HG03354 (cell line): Measurements from ENCODE around the gene STAMBPL1.

ENCODE experiments used
- ATAC-seq: cut with Tn5 transposase; IDR thresholded peaks from one replicate; pipeline ENCODE4 v1.9.1; 2021; ENCODE audit warnings: mild to moderate bottlenecking; ENCODE audit not compliant: unreplicated experiment, poor library complexity, severe bottlenecking

Gene STAMBPL1

DNA sequence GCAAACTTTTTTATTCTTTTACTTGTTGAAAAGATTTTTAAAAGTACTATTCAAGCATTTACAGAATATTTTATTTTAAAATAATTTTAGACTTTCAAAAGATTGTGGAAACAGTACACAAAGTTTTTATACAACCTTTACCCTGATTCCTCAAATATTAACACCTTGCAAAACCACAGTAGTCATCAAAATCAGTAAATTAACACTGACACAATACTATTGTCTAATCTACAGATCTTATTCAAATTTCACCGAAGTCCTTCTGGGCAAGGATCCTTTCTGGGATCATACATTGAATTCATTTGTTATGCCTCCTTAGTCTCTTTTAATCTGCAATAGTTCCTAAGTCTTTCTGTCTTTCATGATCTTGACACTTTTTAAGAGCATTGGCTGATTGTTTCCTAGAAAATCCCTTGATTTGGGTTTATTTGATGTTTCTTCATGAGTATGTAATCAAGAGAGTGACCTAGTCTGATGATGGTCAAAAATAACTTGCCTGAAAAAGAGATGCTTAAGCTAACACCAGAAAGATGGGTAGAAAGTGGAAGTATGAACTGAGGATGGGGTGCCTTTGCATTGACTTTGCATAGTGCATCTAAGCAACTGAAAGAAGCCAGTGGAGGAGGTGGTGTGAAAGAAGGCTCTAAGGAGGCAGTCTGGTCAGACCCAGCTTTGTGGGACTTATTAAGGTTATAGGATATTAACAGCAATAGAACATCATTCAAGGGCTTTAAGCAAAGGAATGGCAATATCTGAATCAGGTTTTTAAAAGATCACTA, 9.7 kb downstream of the STAMBPL1 start:
- ATAC-seq: peak; percentile 74

DNA sequence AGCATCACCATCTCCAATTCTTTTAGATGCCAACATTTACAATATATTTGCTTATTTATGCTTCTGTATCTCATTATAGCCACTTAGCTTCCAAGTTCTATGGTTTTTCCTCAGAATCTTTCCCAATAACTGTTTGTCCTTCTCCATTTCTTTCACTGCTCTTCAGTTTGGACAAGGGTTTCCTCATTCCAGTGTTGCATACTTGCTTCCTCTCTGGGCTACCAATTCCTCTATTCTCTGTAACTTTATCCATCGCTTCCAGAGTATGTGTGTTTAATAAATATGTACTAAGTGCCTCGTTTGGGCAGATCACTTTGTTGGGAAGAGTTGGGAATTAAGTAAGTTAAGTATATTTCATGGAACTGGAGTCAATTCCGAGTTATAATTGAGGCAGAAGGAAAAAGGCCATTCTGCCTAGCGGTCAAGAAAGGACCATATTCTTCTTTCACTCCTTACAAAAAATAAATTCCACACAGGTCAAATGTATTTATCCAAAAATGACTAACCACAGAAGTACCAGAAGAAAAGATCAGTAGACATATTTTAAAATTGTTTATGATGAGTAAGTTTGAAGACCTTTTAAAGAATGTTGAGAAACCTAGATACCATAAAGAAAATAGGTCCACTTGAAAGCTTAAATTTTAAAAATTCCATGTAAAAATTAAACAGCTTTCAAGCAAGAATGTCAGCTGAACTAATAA, 10.8 kb downstream of the STAMBPL1 start:
- no peak for ATAC-seq

DNA sequence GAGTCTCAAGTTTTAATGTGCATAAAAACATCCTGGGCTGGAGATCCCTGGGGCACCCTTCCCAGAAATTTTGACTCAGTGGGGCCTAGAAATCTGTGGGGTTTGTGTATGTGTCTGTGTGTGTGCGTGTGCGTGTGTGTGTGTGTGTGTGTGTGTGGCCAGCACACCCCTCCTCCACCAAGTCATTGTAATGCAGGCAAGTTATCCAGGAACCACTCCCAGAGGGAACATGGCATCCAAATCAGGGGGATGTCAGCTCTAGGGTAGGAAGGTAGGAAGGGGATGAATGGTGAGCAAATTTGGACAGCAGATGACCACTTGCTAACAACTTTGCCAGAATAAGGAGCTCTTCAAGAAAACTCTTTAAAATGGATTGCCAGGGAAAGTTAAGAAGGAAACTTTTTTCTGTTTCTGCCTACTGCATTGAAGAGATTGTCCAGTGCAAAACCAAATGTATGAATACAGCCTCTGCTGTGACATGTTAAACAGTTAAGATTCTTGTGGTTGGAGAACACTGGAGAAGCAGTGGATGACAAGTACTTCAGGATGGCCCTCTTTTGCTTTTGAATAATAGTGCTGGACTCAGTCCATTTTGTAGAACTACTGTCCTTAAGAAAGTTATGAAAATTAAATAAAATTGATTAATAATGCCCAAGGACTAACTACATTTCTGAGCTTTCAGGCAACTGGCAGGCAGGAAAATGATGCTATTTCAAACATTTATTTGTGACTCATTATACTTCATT, 12.3 kb downstream of the STAMBPL1 start:
- no peak for ATAC-seq

DNA sequence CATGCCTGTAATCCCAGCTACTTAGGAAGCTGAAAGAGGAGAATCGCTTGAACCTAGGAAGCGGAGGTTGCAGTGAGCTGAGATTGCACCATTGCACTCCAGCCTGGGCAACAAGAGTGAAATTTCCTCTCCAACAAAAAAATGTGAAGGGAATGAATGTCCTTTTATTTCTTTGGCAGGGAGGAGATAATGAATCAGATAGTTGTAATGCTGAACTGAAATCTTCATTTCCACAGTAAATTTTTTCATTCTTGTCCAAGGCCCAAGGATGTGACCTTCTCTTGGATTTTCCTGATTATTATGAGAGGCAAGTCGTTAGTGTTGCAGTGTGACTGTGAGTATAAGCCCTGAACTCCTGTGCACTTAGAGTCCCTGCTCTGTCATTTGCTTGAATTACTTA, 13.6 kb downstream of the STAMBPL1 start:
- no peak for ATAC-seq

DNA sequence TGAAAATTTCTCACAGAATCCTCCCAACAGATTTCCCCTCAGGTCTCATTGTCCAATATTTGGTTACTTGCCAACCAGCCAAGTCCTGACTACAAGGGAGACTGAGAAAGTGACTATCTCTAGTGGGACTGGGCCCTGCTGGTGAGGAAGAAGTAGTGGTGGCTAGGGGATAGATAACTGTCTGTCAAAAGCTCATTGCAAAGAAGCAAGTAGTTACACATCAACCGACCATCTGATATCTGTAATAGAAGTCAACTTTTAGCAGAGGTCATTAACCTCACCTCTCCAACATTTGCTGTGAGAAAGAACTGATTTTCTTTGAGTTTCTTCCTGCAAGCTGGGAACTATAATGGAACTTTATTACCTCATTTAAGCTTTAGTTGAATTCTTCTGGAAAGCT, 15.2 kb downstream of the STAMBPL1 start:
- ATAC-seq: peak; percentile 68

DNA sequence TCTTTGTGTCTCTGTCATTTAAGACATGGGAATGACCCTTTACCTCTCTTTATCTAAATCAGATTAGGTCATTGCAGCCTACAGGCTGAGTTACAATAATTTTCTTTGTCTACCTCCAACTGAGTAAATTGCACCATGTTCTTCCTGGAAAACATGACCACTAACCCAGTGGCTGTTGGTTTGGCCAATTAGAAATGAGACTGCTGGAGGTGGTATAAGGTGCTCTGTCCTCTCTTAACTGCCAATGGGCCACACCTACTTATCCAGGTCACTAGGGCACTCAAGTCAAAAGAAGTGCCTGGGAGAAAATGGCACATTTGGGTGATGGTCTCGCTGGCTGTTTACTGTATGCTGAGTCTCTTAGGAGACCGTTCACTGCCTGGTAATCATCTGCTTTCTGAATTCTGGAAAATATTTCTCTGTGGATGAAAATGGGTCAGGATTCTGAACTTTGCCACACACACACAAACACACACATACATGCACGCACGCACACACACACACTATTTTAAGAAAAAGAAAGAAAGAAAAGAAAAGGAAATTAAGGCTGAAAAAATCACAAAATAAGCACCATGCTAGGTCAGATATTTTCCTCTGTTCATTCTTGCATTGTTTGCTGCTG, 16.4 kb downstream of the STAMBPL1 start:
- ATAC-seq: no peak

DNA sequence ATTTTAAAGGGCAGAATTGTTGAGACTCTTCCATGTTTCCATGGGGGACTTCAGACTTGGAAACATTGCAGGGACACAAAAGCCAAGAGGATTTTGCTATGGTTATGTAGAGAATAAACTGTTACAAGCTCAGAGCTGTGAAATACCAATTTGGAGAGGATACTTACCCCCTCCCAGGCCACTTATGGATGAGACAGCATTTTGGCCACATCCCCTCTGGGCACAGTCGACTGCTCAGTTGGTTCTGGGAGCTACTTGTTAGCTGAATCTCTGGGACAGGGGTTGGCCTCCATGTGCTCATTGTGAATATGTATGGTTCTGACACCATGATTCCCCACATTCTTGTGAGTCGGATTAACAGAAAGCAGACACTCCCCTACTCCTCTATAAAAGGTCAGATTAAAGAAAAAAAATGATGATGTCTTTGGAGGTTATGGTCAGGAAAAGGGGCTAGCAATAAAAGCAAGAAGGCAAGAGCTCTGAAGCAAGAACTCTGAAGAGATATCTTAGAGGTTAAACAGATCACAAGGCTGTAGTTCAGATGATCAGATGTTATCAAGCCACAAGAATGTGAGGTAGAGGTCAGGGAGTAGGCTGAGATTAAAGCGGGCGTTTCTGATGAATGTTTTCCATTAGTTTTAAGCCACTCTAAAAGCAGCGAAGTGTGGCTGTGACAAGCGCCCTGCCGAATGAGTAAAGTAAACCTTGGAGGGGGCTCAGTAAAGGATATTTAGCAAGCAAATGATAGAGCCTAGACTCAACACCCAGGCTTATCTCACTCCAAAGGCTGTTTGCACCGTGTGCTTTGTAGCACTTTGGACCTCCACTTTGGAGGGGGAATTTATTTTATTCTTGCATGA, 17.2 kb downstream of the STAMBPL1 start:
- no peak for ATAC-seq

DNA sequence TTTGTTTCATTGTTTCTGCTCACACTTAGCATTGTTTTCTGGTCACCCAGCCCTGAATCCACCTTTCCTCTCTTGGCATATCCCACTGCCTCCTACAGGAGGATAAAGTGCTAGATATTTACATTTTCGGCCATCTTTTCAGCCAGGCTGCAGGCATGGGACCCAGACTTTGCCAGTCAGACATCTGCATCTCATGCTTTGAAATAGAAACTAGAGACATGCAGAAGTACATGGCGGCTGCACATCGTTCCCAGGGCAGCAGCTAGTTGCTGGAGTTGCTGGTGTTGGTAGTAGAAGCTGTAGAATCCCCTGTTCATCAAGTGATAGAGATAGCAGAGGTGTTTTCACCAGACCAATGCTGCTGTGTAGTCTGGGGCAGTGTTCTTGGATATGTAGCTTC, 18.7 kb downstream of the STAMBPL1 start:
- no peak for ATAC-seq

DNA sequence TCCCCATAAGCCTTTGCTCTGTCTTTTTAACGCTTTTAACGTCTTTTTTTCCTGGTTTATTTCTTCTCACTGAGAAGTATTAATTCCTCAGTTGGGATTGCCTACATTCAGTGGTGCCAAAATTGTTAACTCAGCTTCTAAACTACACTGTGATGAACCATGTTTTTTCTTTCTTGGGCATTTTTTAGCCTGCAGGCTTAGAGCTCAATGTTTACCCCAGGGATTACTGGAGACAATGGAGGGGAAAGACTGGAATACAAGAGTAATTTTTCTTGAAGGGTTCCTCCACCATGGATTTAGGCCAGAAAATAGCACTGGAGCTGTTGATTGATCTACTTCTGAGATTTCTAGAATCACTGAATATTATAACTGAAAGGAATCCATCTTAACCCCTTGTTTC, 19.8 kb downstream of the STAMBPL1 start:
- ATAC-seq: no peak

DNA sequence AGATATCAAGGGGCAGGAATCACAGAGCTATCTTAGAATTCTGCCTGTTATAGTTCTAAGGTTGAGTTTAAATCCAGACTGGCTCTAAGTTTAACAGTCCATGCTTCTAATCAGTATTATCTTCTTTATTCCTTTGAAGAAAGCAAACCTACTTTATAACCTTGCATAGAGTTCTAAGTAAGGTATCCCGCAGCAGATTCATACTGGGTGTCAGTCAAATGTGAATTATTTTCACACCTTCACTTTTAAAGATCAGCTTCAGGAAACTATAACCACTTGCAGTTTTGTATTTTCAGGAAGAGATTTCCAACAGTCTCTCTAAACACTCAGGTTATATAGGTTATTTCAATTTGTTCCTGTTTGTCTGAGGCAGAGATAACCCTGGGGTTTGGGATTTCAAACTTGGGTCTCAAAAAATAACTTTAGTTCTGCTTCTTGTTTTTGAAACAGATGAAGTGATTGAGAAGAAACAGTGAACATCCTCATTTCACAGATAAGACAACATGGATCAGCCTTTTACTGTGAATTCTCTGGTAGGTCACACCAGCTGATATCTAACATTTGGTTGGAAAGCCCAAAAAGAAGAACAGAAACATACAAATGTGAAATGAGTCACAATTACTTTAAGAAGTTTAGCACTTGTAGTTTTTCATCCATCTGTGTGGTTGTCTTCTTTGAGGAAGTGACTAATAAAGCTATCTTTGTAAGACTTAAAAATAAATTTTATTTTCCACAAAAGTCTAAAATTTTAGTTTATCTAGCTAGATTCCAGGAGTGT, 21.4 kb downstream of the STAMBPL1 start:
- peak; percentile 88 for ATAC-seq

DNA sequence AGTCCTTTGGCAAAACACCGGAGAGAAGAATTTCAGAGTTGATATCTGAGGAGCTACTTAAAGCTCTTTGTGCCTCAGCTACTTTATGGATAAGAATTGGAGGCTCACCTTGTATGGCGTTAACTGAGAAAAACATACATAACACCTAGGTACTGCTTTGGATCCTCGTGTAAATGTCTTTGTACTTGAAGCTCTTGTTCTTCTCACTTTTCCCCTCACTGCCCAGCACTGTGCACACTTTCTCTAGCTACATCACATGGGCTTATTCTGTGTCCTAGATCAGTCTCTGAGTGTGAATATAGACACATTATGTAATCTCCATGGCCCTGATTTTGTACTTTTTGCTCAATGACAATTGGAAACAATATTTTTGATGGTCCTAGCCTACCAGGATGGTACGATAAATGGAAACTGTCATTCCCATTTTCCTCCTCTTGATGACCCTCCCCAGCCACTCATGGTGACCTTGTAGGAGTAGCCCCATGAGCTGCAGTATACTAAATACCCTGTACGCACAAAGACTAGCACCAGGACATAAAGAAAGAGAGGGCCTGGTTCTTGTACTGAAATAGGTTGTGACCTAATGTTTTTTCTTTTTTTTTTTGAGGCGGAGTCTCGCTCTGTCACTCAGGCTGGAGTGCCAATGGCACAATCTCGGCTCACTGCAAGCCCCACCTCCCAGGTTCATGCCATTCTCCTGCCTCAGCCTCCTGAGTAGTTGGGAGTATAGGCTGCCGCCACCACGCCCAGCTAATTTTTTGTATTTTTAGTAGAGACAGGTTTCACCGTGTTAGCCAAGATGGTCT, 22.1 kb downstream of the STAMBPL1 start:
- ATAC-seq: peak; percentile 54

DNA sequence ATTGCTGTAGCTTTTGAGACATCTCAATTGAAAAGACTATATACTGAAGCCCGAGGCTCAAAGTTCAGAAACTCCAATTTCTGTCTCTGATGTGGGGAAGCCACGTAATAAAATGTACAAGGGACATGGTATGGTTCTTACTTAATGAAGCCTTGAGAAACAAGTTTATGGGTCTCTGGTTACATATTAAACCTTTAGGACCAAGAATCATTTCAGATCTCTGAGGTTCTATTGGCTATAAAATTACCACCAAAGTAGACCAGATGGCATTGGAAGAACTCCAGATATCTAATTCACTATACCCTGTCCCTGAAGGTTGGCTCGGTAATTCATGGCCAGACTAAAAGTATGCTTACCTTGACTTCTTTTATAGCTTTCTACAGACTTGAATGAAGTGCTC, 23.7 kb downstream of the STAMBPL1 start:
- no peak for ATAC-seq

DNA sequence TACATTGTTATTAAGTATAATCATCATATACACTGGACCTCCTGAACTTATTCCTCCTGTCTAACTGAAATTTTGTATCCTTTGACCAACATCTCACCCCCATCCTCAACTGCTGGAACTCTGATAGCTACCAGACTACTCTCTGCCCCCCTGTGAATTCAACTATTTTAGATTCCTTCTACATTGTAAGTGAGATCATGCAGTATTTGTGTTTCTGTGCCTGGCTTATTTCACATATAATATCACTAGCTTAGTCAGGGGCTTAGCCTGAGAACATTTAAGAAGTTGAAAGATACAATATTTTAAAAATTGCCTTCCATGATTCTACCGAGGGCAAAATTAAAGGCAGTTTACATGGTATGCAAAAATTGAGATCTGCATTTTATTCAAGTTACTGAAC, 26.9 kb downstream of the STAMBPL1 start:
- no peak for ATAC-seq

DNA sequence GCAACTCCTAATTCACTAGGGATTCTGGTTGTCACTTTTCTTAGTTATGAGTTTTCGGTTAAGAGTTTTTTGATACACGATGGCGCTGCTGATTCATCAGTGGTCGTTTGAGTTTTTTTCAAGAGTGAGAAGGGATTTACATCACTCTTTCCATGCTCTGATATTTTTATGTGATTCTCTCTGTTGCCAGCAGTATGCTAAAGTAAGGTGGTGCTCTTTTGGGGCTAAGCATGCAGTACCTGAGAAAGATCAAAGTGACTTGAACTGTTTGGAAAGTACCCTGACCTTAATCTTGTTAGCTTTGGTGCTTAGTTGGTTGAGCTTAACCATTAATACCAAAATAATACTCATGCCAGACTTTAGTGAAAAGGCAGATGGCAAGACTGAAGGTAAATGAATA, 28.1 kb downstream of the STAMBPL1 start:
- ATAC-seq: no peak

DNA sequence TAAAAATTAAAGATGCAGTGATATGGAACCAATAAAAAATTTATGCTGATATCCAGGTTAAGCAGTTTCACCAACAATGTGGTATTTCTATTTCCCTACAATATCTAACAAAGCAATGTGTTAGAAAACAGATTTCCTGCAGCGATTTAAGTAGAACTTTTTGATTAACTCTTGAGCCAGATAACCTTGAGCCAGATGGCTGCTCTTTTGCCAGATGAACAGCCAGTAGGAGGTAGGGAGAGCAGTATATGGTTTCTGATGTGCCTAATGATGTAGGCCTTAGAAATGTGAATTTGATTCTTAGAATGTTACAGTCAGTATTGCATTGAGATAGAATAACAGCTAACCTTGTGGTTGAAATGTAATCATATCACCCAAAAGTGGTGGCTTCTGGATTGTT, 31.1 kb downstream of the STAMBPL1 start:
- ATAC-seq: no peak

DNA sequence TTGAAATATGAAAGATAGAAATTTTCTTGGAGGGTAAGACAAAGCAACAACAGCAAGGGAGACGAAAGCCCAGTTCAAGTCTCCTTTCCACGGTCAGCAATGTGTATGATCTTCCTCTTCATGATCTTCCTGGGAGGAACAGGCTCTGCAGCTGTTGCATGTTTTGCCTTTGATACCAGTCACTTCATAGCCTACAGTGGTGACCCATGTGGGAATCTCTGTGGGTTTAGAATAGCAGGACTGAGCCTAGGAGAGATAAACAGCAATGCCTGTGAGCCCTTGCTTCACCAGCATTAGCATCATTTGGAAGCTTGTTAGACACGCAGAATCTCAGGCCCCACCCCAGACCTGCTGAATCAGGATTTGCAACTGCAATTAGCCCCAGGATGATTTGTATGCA, 31.8 kb downstream of the STAMBPL1 start:
- no peak for ATAC-seq

DNA sequence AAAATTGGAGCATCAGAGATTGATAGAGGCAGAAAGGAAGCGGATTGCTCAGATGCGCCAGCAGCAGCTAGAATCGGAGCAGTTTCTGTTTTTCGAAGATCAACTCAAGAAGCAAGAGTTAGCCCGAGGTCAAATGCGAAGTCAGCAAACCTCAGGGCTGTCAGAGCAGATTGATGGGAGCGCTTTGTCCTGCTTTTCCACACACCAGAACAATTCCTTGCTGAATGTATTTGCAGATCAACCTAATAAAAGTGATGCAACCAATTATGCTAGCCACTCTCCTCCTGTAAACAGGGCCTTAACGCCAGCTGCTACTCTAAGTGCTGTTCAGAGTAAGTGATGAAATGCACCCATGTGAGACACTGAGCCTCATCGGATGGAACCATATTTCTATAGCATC, 33.1 kb downstream of the STAMBPL1 start:
- ATAC-seq: no peak

DNA sequence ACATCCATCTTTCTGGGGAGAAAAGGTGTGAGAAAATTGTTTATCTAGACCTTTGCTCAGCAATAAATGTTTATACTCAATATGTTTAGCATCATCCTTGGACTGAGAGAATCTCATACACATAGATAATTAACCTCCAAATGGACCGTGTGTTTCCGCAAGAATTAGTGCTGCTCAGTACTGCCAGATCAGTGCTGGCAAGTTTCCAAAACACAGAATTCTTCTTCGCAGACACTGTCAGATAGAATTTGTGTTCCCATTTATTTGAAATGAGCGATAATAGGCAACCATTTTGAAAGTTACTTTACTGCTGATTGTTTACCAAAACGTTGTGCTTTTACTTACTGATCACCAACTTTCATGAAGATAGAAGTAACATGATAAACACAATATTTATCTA, 33.7 kb downstream of the STAMBPL1 start:
- no peak for ATAC-seq
